H1 (cell line): Measurements from ENCODE around the gene CAMK2A. TPM values are rescaled to one million over a fixed set of nuclear protein-coding genes. Genes with fewer than 3 reads are reported as not detected.

Experiments
- CTCF ChIA-PET: fragments of 300-600 bp; sonication (Branson Sonifier 250); formaldehyde crosslinking; loops from one replicate; lab custom pipeline; 2021; ENCODE audit not compliant: partially characterized antibody; lab: Charles Lee
- POLR2A ChIA-PET: fragments of 300-600 bp; sonication (Branson Sonifier 250); formaldehyde crosslinking; loops from one replicate; lab custom pipeline; 2021; ENCODE audit warnings: inconsistent platforms; ENCODE audit not compliant: partially characterized antibody; lab: Charles Lee
- DNase-seq, 2 experiments: peaks; one replicate each; pipeline versions ENCODE4 v3.0.0 to v3.0.0-alpha.2; 2010 to 2022; ENCODE audit warnings: low spot score in 2 of 2, low read depth in 1 of 2, mixed read lengths in 1 of 2
- FAIRE-seq: peaks from 2 replicates; lab custom pipeline; 2011; peaks lifted over from hg19 to GRCh38; lab: Jason Lieb, UNC
- H2AFZ ChIP-seq: 2 replicates; pipeline ENCODE4 v1.8.1; 2012; ENCODE audit warnings: low read length, inconsistent platforms
- H2AK5ac ChIP-seq: 2 replicates; pipeline ENCODE4 v1.6.1; 2013; ENCODE audit warnings: low read depth, low read length
- H2BK120ac ChIP-seq: replicated peaks from 2 replicates; pipeline ENCODE3; 2013; ENCODE audit warnings: low read depth, low read length, inconsistent platforms
- H2BK12ac ChIP-seq: 2 replicates; pipeline ENCODE4 v1.6.1; 2013; ENCODE audit warnings: low read depth, low read length
- H2BK15ac ChIP-seq: 2 replicates; pipeline ENCODE4 v1.6.1; 2013; ENCODE audit warnings: low read length
- H2BK20ac ChIP-seq: 2 replicates; pipeline ENCODE4 v1.6.1; 2013; ENCODE audit warnings: low read length
- H2BK5ac ChIP-seq: 2 replicates; pipeline ENCODE4 v1.6.1; 2013; ENCODE audit warnings: low read depth, low read length
- H3K14ac ChIP-seq: 2 replicates; pipeline ENCODE4 v1.6.1; 2013; ENCODE audit warnings: inconsistent platforms; ENCODE audit not compliant: insufficient read length
- H3K18ac ChIP-seq: 2 replicates; pipeline ENCODE4 v1.6.1; 2013; ENCODE audit warnings: low read length; ENCODE audit errors: extremely low read depth
- H3K23ac ChIP-seq: 2 replicates; pipeline ENCODE4 v1.6.1; 2013; ENCODE audit warnings: inconsistent platforms; ENCODE audit not compliant: insufficient read length
- H3K23me2 ChIP-seq: 2 replicates; pipeline ENCODE4 v1.6.1; 2013; ENCODE audit warnings: low read depth, low read length
- H3K27ac ChIP-seq: 2 replicates; pipeline ENCODE4 v1.6.1; 2011; ENCODE audit warnings: low read depth, low read length, inconsistent platforms
- H3K27me3 ChIP-seq, 4 experiments: replicated peaks in 1 of 4; 1 replicate in 1 of 4; 2 replicates in 3 of 4; pipeline versions ENCODE4 v1.6.1 to v1.8.1; 2011 to 2013; ENCODE audit warnings: low read length in 3 of 4, mild to moderate bottlenecking in 3 of 4, inconsistent platforms in 2 of 4, mixed read lengths in 2 of 4, moderate library complexity in 1 of 4; ENCODE audit not compliant: control insufficient read depth in 3 of 4, insufficient read depth in 3 of 4; ENCODE audit errors: extremely low read depth in 1 of 4
- H3K36me3 ChIP-seq, 4 experiments: 2 replicates each; pipeline versions ENCODE4 v1.6.1 to v1.8.1; 2011 to 2013; ENCODE audit warnings: mild to moderate bottlenecking in 4 of 4, low read length in 3 of 4, moderate library complexity in 2 of 4, control low read depth in 1 of 4, inconsistent platforms in 1 of 4; ENCODE audit not compliant: insufficient read depth in 4 of 4, control insufficient read depth in 2 of 4
- H3K4ac ChIP-seq: replicated peaks from 2 replicates; pipeline ENCODE3; 2013; ENCODE audit warnings: low read length, low read depth, mixed read lengths, inconsistent platforms; ENCODE audit not compliant: insufficient read length
- H3K4me1 ChIP-seq, 4 experiments: replicated peaks in 1 of 4; 1 replicate in 1 of 4; 2 replicates in 3 of 4; pipeline versions ENCODE4 v1.6.1 to v1.8.1; 2011 to 2013; ENCODE audit warnings: low read length in 3 of 4, inconsistent platforms in 2 of 4, mixed read lengths in 1 of 4; ENCODE audit not compliant: insufficient read depth in 4 of 4, control insufficient read depth in 3 of 4
- H3K4me2 ChIP-seq, 2 experiments: 2 replicates each; pipeline versions ENCODE4 v1.6.1 to v1.8.1; 2011 to 2013; ENCODE audit warnings: low read depth in 2 of 2, low read length in 2 of 2, control low read depth in 1 of 2, inconsistent platforms in 1 of 2, mild to moderate bottlenecking in 1 of 2; ENCODE audit not compliant: insufficient read depth in 1 of 2
- H3K4me3 ChIP-seq, 4 experiments: fragments of 200-600, 300-600 bp in 1 of 4; sonication (generic), shearing (Covaris generic), sonication (Bioruptor Twin) in 1 of 4; 2 replicates each; pipeline versions ENCODE4 v1.5.1 to v1.8.1; 2011 to 2016; ENCODE audit warnings: low read length in 4 of 4, low read depth in 3 of 4, control low read depth in 2 of 4, inconsistent platforms in 2 of 4, mild to moderate bottlenecking in 2 of 4, mixed read lengths in 1 of 4, moderate library complexity in 1 of 4; ENCODE audit not compliant: insufficient read depth in 2 of 4; ENCODE audit errors: extremely low read depth in 1 of 4
- H3K56ac ChIP-seq: replicated peaks from 2 replicates; pipeline ENCODE3; 2013; ENCODE audit warnings: low read depth, mild to moderate bottlenecking, mixed read lengths, low read length, inconsistent platforms; ENCODE audit not compliant: insufficient read length
- H3K79me1 ChIP-seq: 2 replicates; pipeline ENCODE4 v1.6.1; 2013; ENCODE audit warnings: low read depth, low read length, control low read depth
- H3K79me2 ChIP-seq, 2 experiments: 2 replicates each; pipeline versions ENCODE4 v1.6.1 to v1.8.1; 2012 to 2013; ENCODE audit warnings: low read length in 2 of 2, mild to moderate bottlenecking in 2 of 2, inconsistent platforms in 1 of 2; ENCODE audit not compliant: insufficient read depth in 2 of 2, control insufficient read depth in 1 of 2
- H3K9ac ChIP-seq, 4 experiments: replicated peaks in 1 of 4; 1 replicate in 1 of 4; 2 replicates in 3 of 4; pipeline versions ENCODE4 v1.6.1 to v1.8.1; 2011 to 2013; ENCODE audit warnings: low read depth in 3 of 4, low read length in 3 of 4, control low read depth in 2 of 4, mild to moderate bottlenecking in 2 of 4, moderate library complexity in 2 of 4, inconsistent platforms in 1 of 4; ENCODE audit errors: extremely low read depth in 1 of 4
- H3K9me3 ChIP-seq, 2 experiments: 2 replicates each; pipeline versions ENCODE4 v1.6.1 to v1.8.1; 2012 to 2013; ENCODE audit warnings: mild to moderate bottlenecking in 2 of 2, moderate library complexity in 2 of 2, control low read depth in 1 of 2, inconsistent platforms in 1 of 2, low read depth in 1 of 2, low read length in 1 of 2, mixed read lengths in 1 of 2; ENCODE audit not compliant: insufficient read depth in 2 of 2
- H4K20me1 ChIP-seq, 2 experiments: replicated peaks in 1 of 2; 2 replicates each; pipeline versions ENCODE3 to v1.8.1; 2011 to 2013; ENCODE audit warnings: inconsistent platforms in 2 of 2, low read length in 2 of 2, mild to moderate bottlenecking in 1 of 2; ENCODE audit not compliant: insufficient read depth in 2 of 2, control insufficient read depth in 1 of 2
- H4K5ac ChIP-seq: 2 replicates; pipeline ENCODE4 v1.6.1; 2013; ENCODE audit warnings: low read length, low read depth, mixed read lengths, inconsistent platforms; ENCODE audit not compliant: insufficient read length
- H4K8ac ChIP-seq: 2 replicates; pipeline ENCODE4 v1.8.0; 2013; ENCODE audit warnings: mild to moderate bottlenecking, moderate library complexity, low read length, inconsistent platforms; ENCODE audit not compliant: insufficient read depth; ENCODE audit errors: extremely low read depth
- H4K91ac ChIP-seq: replicated peaks from 2 replicates; pipeline ENCODE3; 2013; ENCODE audit warnings: low read length, mixed read lengths, inconsistent platforms; ENCODE audit not compliant: insufficient read length
- ASH2L ChIP-seq: fragments of 200-600, 300-600 bp; sonication (generic); IDR thresholded peaks from one replicate; pipeline ENCODE4 v1.7.1; 2017; ENCODE audit warnings: low read length
- EZH2 ChIP-seq: fragments of 200-600 bp; sonication (generic); IDR thresholded peaks from 2 replicates; pipeline ENCODE4 v1.7.1; 2012; ENCODE audit warnings: low read depth, mild to moderate bottlenecking, moderate library complexity, low read length, inconsistent platforms; ENCODE audit not compliant: severe bottlenecking
- POU5F1 ChIP-seq: IDR thresholded peaks from 2 replicates; pipeline ENCODE4 v1.6.1; 2011; ENCODE audit warnings: low read depth, mild to moderate bottlenecking, low read length, moderate library complexity
- RBBP5 ChIP-seq: IDR thresholded peaks from 2 replicates; pipeline ENCODE4 v1.7.1; 2012; ENCODE audit warnings: low read depth, mild to moderate bottlenecking, inconsistent platforms, low read length, moderate library complexity, borderline replicate concordance
- RFX5 ChIP-seq: IDR thresholded peaks from 2 replicates; pipeline ENCODE4 v1.6.1; 2011; ENCODE audit warnings: low read depth, low read length, improper control_type of control experiment, borderline replicate concordance
- SIX5 ChIP-seq: IDR thresholded peaks from 2 replicates; pipeline ENCODE4 v1.6.1; 2011; ENCODE audit warnings: mild to moderate bottlenecking, low read depth, low read length
- TCF12 ChIP-seq: IDR thresholded peaks from 2 replicates; pipeline ENCODE4 v1.6.1; 2011; ENCODE audit warnings: low read depth, mild to moderate bottlenecking, low read length
- WGBS, 2 experiments: shearing (Covaris generic) in 1 of 2; methylation state at CpG; one replicate each; pipeline versions ENCODE4 v1.1.6 to v1.1.7; 2013 to 2015; ENCODE audit warnings: low lambda C conversion rate in 2 of 2, mixed read lengths in 2 of 2, inconsistent platforms in 1 of 2, low coverage in 1 of 2, missing lambda C conversion rate in 1 of 2; ENCODE audit not compliant: insufficient replicate concordance in 2 of 2, insufficient coverage in 1 of 2, insufficient read length in 1 of 2; ENCODE audit errors: extremely low coverage in 1 of 2, missing lambda C conversion rate in 1 of 2; 5-methylcytosine and 5-hydroxymethylcytosine counted together
- polyA plus RNA-seq, 7 experiments: library from polyadenylated mRNA; depleted of rRNA in 3 of 7; stranded (reverse) in 5 of 7; unstranded in 2 of 7; fragments of >200 nt in 5 of 7; fragments of 200-250 nt in 2 of 7; gene quantifications; 1 replicate in 5 of 7; 2 replicates in 1 of 7; 4 replicates in 1 of 7; pipeline versions ENCODE4 v1.2.1 to v1.2.3, GENCODE V29; 2011 to 2013; ENCODE audit warnings: missing spikeins in 2 of 7, mixed read lengths in 2 of 7
- total RNA-seq: library from RNA; stranded (reverse); fragmentation: NEBNext Ultra II Directional; extraction: Animal tissue kit (Norgen Biotek cat#: 25700); gene quantifications from 2 replicates; pipeline ENCODE4 v1.2.1, GENCODE V29; 2021
- TF ChIP-seq, protein P1 (sequence below): IDR thresholded peaks from 2 replicates; pipeline ENCODE4 v1.6.1; 2011; ENCODE audit warnings: low read length, improper control_type of control experiment

CAMK2A gene
- total and polyA plus RNA-seq, 2 of the 8 experiments (the other 6 are each of a cell fraction or from before 2014, with no cell fraction given): 0.20 to 0.28 TPM

GRCh38 chr5:150203832-150204589 lies 85.6 kb downstream of the CAMK2A start:
- no peak overlapping the region for H4K91ac ChIP-seq
- H3K27ac ChIP-seq: no peak overlapping the region
- DNase-seq (no peak), FAIRE-seq (no peak)
- no peak overlapping the region for H3K9ac ChIP-seq
- H2BK15ac ChIP-seq: no peak overlapping the region
- no peaks in the 10 kb centered on the region; the same call in 1 of the 2 replicates for H3K23me2 ChIP-seq
- H3K27me3 ChIP-seq: peaks cover 0 to 3% (median 2%) of the 10 kb centered on the region in 4 experiments; a peak in 2 of 7 replicates
- no peak overlapping the region for H3K23ac ChIP-seq
- no peak overlapping the region for H3K4ac ChIP-seq
- TF ChIP-seq TCF12: no peak
- TF ChIP-seq SIX5: no peak
- TF ChIP-seq, protein P1, sequence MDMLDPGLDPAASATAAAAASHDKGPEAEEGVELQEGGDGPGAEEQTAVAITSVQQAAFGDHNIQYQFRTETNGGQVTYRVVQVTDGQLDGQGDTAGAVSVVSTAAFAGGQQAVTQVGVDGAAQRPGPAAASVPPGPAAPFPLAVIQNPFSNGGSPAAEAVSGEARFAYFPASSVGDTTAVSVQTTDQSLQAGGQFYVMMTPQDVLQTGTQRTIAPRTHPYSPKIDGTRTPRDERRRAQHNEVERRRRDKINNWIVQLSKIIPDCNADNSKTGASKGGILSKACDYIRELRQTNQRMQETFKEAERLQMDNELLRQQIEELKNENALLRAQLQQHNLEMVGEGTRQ: no peak
- TF ChIP-seq EZH2: no peak
- no peak for TF ChIP-seq RFX5
- TF ChIP-seq RBBP5: no peak
- TF ChIP-seq ASH2L: no peak
- no peak for TF ChIP-seq POU5F1
- ChIA-PET POLR2A (no interaction called here), CTCF (interaction anchor here (0.7 to 23.7 kb wide), 6 partner anchors 7 to 351 kb away, joined by 3 to 406 read pairs (median 302); partner anchors contain the start of genes CDX1, PDGFRB and SLC6A7)
- no peak overlapping the region for H2BK20ac ChIP-seq
- H2BK5ac ChIP-seq: no peak overlapping the region
- H3K56ac ChIP-seq: no peak overlapping the region
- H3K4me3 ChIP-seq: no peak overlapping the region
- peak overlapping the region; percentile 16; the same call in 1 of the 2 replicates for H4K8ac ChIP-seq
- no peak overlapping the region for H2AFZ ChIP-seq
- peaks cover 0 to 12% (median 5%) of the 10 kb centered on the region in 4 experiments; a peak in 6 of 7 replicates for H3K4me1 ChIP-seq
- no peak overlapping the region for H3K14ac ChIP-seq
- H2BK120ac ChIP-seq: no peak overlapping the region
- no peak overlapping the region for H3K18ac ChIP-seq
- H2AK5ac ChIP-seq: no peak overlapping the region
- no peaks in the 10 kb centered on the region for H3K79me2 ChIP-seq
- no peak overlapping the region for H4K5ac ChIP-seq
- H2BK12ac ChIP-seq: no peak overlapping the region
- no peak overlapping the region for H3K4me2 ChIP-seq
- no peaks in the 10 kb centered on the region for H4K20me1 ChIP-seq
- no peaks in the 10 kb centered on the region for H3K36me3 ChIP-seq
- no peaks in the 10 kb centered on the region for H3K79me1 ChIP-seq
- 87% methylated on average over 9 of the region's 12 CpGs; no CpG with 5 or more reads in 1 of the 2 experiments for WGBS, 2 experiments
- H3K9me3 ChIP-seq: no peaks in the 10 kb centered on the region
